Right lung (tissue), 5 donors: ENCODE results near the gene HTT. TPM values are rescaled to one million over a fixed set of nuclear protein-coding genes. Genes with fewer than 3 reads are reported as not detected.

Source experiments
- DNase-seq, 2 donors: peaks; one replicate each; pipeline ENCODE4 v3.0.0-alpha.2; 2013
- polyA plus RNA-seq, 5 donors: library from polyadenylated mRNA; unstranded; fragments of 120-200 nt; gene quantifications; one replicate each; pipeline versions ENCODE4 v1.2.1 to v1.2.3, GENCODE V29; 2013; ENCODE audit warnings: inconsistent platforms in 1 of 5, low replicate concordance in 1 of 5; ENCODE audit not compliant: insufficient read length in 5 of 5, insufficient read depth in 1 of 5

HTT gene
- polyA plus RNA-seq, 5 donors: 27.9 to 34.4 (median 32.0) TPM

DNA sequence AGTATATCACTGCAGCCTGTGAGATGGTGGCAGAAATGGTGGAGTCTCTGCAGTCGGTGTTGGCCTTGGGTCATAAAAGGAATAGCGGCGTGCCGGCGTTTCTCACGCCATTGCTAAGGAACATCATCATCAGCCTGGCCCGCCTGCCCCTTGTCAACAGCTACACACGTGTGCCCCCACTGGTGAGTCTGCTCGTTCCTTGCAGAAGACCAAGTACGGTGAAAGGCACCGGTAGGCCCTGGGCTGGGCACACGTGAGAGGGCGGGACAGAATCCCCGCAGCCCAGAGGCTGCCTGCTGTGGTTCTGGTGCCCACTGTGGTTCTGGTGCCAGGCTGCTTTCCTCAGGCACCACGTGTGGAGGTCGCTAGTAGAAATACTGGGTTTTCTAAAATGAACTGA is 143.3 kb downstream of the HTT start:
- DNase-seq: no peak

GRCh38 chr4:3218824-3219760 is 144.6 kb downstream of the HTT start:
- DNase-seq: no peak

DNA sequence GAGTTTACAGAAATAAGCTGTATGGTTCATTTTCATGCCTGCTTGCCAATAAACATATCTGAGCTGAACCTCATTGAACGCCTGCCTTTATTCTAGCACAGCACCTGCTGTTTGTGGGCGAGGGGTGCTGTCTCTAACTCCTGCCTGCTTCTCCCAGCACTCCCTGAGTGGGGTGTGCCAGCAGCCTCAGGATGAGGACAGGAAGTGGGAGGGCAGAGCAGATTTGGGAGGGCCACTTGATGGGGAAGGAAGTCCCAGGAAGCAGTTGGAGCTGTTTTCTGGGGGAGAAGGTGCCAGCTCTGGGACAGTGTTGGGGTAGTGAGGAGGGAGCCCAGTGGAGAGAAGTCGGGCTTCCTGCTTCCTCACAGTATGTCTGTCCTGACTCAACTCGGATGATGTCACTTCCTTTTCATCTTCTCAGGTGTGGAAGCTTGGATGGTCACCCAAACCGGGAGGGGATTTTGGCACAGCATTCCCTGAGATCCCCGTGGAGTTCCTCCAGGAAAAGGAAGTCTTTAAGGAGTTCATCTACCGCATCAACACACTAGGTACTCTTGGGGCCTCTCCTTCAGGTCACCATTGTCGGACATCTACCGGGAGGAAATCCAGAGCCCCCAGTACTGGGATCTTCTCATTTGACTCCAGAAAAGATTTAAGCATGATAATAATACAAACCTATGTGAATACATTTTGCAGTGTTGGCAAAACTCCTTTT is 145.4 kb downstream of the HTT start:
- no peak for DNase-seq

- DNase-seq: no peak
Measured at GRCh38 chr4:3220476-3221183, 146.1 kb downstream of the HTT start.

- no peak for DNase-seq
Measured at GRCh38 chr4:3221184-3221494, 146.7 kb downstream of the HTT start.

DNA sequence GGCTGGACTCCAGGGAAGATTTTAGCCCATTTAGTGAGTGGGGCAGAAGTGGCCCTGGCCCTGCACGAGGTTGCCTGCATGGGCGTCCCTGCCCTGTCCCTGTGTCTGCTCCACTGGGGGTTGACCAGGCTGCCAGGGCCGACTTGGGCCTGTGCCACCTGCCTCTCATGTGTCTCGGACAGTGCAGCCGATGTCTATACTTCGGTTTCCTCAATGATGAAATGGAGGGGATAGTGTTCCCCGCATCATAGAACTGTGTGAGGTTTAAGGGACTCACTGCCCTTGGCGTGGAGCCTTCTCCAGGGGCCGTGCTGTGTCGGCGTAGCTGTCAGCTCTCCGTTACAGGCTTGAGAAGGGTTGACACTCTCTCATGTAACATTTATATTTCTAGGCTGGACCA is 147.5 kb downstream of the HTT start:
- DNase-seq: no peak

DNA sequence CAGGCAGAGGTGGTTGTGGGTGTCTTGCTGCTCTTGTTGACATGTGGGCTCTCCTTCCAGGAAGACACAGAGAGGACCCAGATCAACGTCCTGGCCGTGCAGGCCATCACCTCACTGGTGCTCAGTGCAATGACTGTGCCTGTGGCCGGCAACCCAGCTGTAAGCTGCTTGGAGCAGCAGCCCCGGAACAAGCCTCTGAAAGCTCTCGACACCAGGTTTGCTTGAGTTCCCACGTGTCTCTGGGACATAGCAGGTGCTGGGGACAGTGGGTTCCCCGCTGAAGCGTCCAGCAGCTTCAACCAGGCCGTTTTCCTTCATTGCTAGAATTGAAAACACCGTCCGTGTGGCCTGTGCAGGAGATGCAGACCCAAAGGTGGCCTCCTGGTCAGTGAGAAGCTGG is 148.9 kb downstream of the HTT start:
- no peak for DNase-seq

- DNase-seq: no peak
Measured at GRCh38 chr4:3223956-3224748, 149.7 kb downstream of the HTT start.

DNA sequence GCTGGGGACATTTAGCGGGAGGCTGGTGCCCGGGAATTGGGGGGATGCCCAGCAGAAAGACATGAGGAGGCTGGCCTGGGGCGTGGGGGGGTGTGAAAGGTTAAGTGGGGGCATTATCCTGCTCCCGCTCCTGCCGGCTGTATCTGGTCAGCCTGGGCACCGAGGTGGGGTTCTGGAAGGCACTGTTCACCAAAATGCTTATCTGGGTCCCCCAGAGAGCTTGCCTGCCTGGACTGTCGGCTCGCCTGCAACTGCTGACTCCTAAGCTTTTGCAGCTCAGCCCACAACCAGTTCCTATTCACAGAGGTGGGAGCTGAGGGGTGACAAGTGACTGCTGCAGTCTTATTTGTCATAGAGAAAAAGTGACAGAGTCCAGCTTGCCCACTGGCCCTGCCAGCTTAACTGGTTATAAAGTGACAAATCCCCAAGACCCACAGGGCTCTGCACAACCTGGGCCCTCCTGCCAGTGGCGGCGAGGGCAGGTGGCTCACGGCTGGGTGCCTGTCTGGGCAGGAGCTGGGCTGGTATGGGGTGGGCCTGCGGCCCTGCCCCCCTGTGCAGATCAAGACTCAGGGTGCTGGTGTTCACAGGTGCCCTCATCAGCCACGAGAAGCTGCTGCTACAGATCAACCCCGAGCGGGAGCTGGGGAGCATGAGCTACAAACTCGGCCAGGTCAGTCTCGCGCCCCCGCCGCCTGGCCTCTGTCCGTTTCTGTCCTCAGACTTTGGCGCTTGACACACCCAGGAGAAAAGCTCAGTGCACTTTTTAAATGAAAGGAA is 150.8 kb downstream of the HTT start:
- no peak for DNase-seq

DNA sequence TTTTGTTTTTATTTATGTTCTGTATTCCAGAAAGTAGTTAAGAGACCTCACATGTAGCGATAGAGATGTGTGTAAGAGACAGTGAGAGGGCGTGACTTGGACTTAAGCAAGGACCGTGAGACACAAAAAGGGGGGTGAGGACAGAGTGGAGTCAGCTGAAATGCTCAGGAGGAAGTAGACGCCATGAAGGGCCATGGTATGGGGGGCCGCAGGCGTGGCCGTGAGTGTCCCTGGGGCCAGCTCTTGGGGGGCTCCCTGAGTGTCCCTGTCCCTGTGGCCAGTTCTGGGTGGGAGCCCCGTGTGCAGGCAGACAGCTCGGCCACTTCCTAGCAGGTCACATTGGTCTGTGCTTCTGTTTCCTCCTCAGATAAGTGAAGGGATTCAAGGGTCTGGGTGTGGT is 151.5 kb downstream of the HTT start:
- DNase-seq: peak in 1 of 2 donors; percentile 18

DNA sequence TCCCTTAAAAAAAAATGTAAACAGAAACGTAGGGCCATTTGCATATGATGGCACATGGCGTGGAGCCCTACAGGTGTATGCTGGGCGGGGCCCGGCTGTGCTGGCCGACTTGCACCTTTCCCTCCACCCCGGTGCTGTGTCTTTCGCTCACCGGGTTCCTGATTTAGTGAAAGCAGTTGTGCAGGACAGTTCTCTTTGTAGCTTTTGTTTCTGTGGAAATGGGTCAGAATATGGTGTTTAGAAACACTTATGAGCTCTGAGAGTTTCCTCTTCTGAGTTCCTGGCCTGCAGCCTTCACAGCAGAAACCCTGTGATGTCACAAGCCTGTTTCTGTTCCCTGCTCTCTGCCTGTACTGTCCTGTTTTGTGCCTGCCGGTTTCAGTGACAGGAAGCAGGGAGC is 152.0 kb downstream of the HTT start:
- DNase-seq: no peak

GRCh38 chr4:3226944-3227343 is 152.5 kb downstream of the HTT start:
- DNase-seq: no peak

- DNase-seq: no peak
Measured at GRCh38 chr4:3227878-3228675, 153.6 kb downstream of the HTT start.

GRCh38 chr4:3228881-3229280 is 154.4 kb downstream of the HTT start:
- no peak for DNase-seq

- DNase-seq: no peak
Measured at GRCh38 chr4:3229328-3229727, 154.8 kb downstream of the HTT start.

GRCh38 chr4:3229964-3230363 is 155.5 kb downstream of the HTT start:
- DNase-seq: no peak

DNA sequence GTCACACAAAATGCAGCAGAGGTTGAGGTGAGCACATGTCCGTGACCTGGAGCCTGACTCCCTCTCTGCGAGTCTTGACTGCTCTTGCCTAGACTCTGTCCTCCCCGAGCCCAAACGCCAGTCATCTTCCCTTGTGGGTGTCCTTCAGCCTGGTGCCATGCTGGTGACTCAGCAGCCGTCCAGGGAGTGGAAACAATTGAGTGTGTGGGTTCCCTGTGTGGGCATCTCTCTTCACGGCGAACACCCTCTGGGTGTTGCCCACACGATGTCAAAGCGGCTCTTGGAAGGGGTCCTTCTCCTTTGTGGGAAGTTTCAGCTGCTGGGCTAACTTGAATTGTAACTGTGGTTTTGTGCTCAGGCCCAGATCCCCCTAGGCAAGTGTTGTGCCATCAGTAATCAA is 157.0 kb downstream of the HTT start:
- no peak for DNase-seq

- DNase-seq: no peak
Measured at GRCh38 chr4:3232001-3232400, 157.5 kb downstream of the HTT start.

DNA sequence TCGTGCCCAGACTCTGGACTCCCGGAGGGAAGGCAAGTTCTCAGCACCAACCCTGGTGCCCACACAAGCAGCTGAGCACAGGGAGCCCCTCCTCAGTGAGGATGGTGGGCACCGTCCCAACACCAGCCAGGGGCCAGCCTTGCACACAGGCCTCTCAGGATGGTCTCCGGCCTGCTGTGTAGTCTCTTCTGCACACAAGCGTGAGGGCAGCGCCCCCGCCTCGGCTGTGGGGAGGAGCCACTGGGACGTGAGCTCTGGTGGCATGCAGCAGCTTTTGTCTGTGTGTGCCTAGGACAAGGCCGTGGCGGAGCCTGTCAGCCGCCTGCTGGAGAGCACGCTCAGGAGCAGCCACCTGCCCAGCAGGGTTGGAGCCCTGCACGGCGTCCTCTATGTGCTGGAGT is 158.4 kb downstream of the HTT start:
- DNase-seq: no peak

DNA sequence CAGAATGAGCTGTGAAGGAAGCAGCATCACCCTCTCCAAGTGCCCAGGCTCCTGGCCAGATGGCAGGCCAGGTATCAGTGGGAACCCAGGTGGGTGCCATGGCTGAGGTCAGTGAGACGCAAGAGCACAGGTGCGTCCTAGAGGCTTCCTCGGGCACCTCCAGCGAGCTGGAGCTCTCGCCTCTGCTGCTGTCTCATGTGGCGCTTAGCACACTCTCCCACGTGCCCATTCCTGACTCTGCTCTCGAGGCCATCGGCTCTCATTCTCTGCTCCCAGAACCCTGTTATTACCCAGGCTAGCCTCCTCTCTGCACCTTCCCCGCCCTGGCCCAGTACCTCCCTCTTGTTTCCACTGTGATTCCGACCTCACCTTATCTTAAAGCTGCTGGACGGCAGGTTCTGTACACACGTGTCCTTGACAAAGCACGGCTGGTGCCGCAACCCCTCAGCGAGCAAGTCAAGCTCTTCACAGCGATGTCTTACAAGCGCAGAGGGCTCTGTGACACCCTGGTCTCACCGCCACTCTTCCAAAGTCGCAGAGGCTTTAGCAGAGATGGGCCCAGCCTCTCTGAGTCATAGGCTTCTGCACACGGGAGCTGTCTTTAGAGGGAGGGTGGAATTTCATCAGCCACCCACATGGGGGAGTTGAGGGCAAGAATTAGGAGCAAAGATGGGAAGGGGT is 159.1 kb downstream of the HTT start:
- DNase-seq: no peak
